ENCODE data around the gene RPS4Y2. TPM values are rescaled to one million over a fixed set of nuclear protein-coding genes. Genes with fewer than 3 reads are reported as not detected.

RPS4Y2 gene
- total and polyA plus RNA-seq, 2 donors (not counting 3 experiments of a cell fraction or from before 2014, with no cell fraction given): not detected

DNA sequence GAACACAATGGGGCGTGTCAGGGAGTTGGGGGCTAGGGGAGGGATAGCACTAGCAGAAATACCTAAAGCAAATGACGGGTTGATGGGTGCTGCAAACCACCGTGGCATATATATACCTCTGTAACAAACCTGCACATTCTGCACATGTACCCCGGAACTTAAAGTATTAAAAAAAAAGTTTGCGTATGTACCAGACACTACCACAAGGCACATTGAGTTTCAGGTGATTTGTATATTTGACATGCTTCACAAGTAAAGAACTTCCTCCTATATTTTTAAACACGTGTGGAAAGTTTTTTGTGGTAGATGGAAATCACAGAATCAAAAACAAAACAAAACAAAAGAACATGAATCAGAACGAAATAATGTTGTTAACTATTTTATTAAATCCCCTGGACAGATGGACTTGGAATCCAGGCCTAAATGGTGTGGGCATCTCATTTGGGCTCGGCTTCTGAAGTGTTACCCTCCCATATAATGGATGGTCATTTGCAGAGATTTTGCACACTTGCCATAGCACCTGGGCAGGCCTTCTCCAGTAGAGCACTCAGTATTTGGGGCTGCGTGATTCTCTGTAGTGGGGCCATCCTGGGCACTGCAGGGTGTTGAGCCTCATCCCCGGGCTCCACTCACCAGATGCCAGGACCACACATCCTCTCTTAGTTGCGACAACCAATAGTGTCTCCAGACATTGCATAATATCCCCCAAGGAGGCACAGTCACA lies 29.6 kb upstream of the RPS4Y2 start:
- Histone ChIP-seq H3K27me3 (ENCODE audit: control insufficient read depth in 2 of 2, insufficient read depth in 2 of 2, low read length in 2 of 2) (no peaks in the 10 kb centered on the region), H3K79me2 (ENCODE audit: control insufficient read depth, insufficient read depth, low read length) (no peaks in the 10 kb centered on the region), H3K4me3 (replicated peaks in 1 of 3; ENCODE audit: insufficient read depth in 1 of 3, low read depth in 1 of 3, low read length in 3 of 3) (no peak overlapping the region), H3K9me3 (replicated peaks; ENCODE audit: control insufficient read depth, insufficient read depth, low read length) (no peaks in the 10 kb centered on the region), H2AFZ (ENCODE audit: low read depth, low read length) (no peak overlapping the region), H3K36me3 (ENCODE audit: control insufficient read depth in 2 of 2, extremely low read depth in 1 of 2, insufficient read depth in 2 of 2, low read length in 2 of 2) (no peaks in the 10 kb centered on the region), H3K4me1 (ENCODE audit: control insufficient read depth, extremely low read depth, insufficient read depth, low read length) (no peaks in the 10 kb centered on the region), H3K4me2 (ENCODE audit: insufficient read depth, low read length) (no peak overlapping the region), H3K9me1 (replicated peaks; ENCODE audit: control insufficient read depth, extremely low read depth, insufficient read depth, low read length) (no peaks in the 10 kb centered on the region), H4K20me1 (replicated peaks; ENCODE audit: control insufficient read depth, extremely low read depth, insufficient read depth, low read length) (no peaks in the 10 kb centered on the region), H3K9ac (replicated peaks; ENCODE audit: extremely low read depth, insufficient read depth, low read length) (no peak overlapping the region), H3K27ac (ENCODE audit: insufficient read depth, low read depth, low read length) (no peak overlapping the region)
- no TSS peak for BruUV-seq (replicated peaks)
- TF ChIP-seq JUN (IDR thresholded peaks at IDR 0.05; ENCODE audit: borderline replicate concordance, insufficient read depth, insufficient read length, low read depth): no peak
- TF ChIP-seq MYC (IDR thresholded peaks at IDR 0.05; ENCODE audit: low read depth, low read length): no peak
- TF ChIP-seq, protein P1, sequence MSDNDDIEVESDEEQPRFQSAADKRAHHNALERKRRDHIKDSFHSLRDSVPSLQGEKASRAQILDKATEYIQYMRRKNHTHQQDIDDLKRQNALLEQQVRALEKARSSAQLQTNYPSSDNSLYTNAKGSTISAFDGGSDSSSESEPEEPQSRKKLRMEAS (IDR thresholded peaks at IDR 0.05; ENCODE audit: insufficient read depth, insufficient read length): no peak
- no peak for TF ChIP-seq POLR2AphosphoS5 (IDR thresholded peaks at IDR 0.05; ENCODE audit: insufficient read depth, low read depth, low read length)
- TF ChIP-seq GATA2 (IDR thresholded peaks at IDR 0.05; ENCODE audit: insufficient read depth, insufficient read length, low read depth, low read length): no peak
- TF ChIP-seq, protein P2, sequence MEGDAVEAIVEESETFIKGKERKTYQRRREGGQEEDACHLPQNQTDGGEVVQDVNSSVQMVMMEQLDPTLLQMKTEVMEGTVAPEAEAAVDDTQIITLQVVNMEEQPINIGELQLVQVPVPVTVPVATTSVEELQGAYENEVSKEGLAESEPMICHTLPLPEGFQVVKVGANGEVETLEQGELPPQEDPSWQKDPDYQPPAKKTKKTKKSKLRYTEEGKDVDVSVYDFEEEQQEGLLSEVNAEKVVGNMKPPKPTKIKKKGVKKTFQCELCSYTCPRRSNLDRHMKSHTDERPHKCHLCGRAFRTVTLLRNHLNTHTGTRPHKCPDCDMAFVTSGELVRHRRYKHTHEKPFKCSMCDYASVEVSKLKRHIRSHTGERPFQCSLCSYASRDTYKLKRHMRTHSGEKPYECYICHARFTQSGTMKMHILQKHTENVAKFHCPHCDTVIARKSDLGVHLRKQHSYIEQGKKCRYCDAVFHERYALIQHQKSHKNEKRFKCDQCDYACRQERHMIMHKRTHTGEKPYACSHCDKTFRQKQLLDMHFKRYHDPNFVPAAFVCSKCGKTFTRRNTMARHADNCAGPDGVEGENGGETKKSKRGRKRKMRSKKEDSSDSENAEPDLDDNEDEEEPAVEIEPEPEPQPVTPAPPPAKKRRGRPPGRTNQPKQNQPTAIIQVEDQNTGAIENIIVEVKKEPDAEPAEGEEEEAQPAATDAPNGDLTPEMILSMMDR (IDR thresholded peaks at IDR 0.05; ENCODE audit: extremely low read depth in 1 of 2, insufficient read depth in 1 of 2, low read depth in 1 of 2, low read length in 2 of 2): no peak
- TF ChIP-seq EZH2 (IDR thresholded peaks at IDR 0.05; ENCODE audit: borderline replicate concordance, low read depth, low read length, severe bottlenecking): no peak
- FAIRE-seq (no peak), DNase-seq (ENCODE audit: low read depth, low spot score) (no peak)
- intact Hi-C loops (cut with micrococcal nuclease): no loop called here
- CTCF ChIA-PET: no interaction called here
- POLR2A ChIA-PET: no interaction called here
- dilution Hi-C loops (cut with MboI; ENCODE audit: extremely low pct_ligation_motif_present, low sequenced_read_pairs): no loop called here
